GM20431 (cell line): ENCODE measurements around the gene PHF8.

Experiments used
- in situ Hi-C: fragments of 300-500 bp; cut with MseI, MboI; formaldehyde crosslinking; loops from one replicate; pipeline ENCODE4 v1.15.0; 2020; ENCODE audit warnings: low sequenced_read_pairs; ENCODE audit not compliant: unreplicated experiment

Gene PHF8

DNA sequence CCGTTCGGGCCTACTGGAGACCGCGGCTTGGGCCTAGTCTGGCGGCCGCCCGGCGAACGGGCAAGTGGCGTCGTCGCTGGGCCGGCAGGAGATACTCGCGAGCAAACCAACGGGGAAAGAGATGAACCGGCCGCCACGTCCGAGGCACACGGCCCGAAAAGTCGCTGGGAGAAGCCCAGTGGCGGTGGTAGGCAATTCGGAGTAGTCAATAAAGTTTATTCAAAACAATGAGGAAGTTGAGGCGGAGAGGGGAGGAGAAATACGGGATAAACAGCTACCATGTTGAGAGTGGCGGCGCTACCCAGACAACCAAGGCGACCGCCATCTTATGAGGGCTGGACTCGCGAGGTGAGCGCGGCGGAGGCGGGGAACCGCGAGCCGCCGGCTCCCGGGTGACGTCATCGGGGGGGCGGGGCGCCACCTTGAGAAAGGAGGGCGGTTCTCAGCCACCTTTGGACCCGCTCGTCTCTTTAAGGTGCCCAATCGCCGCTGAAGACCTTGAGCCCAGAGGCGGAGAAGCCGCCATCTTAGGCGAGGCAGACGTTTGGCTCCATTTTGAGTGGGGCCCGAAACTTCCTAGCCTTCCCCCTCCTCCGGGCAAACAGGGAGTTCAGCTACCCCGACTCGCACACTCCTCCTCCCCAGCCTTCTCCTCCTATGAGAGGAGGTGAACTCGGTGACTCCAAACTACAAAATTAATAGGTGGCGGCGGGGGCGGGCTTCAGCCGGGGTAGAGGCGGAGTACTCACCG is at the start of gene PHF8:
Gene PHF8, minus strand, starts transcription at position 348 of the 751 bp plus-strand sequence. CDS start 1,745 bp downstream, outside the sequence.
- in situ Hi-C loops = no loop called here

DNA sequence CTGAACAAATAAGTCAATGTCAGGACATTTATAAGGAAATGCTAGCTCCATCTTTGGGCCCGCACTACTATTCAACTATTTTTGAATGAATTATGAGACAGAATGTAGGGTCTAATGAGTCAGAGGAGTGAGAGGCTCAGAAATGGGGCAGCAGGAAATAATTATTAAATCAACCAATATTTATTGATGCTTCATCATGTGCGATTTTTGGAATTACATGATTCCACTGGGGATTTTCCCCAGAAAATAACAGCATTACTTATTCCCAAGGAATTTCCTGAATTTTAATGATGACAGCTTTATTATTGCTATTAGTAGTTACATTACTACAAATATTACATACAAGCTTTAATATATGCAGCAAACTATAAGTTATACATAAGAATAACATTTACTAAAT is 49.3 kb upstream of the PHF8 start:
- in situ Hi-C loops = no loop called here

DNA sequence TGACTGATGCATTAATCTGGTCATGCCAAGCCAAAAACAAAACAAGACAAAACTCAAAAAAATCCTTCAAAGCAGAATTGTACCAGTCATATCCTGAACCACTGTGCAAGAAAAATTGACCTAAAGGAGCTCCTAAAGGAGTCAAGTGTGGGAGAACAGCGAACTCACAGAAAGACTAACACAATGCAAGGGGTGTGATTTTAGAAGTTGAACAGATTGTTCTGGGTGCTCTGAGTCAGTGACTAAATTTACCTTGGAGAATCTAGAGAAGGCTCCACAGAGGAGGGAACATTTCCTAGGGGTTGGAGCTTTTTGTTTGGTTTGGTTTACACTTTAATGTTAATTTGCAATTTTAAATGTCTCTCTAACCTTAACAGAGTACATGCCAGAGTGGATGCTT is 48.9 kb upstream of the PHF8 start:
- in situ Hi-C loops = no loop called here

DNA sequence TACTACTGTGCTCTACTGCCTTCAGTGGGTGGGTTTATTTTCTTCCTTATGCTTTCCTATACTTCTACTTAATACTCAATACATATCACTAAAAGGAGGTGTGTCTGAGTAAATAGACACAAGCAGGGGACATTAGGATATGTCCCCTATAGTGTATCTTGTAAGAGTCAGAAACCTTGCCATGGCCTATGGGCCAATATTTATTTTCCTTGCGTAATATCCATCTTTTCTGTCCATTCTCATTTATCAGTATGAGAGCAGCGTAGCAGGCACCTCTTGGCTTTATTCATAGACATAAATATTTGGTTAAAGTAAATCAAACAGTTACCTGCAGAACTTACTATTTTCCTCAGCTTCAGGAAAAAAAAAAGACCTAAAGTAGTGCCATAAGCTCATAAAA is 46.6 kb upstream of the PHF8 start:
- in situ Hi-C loops = no loop called here

DNA sequence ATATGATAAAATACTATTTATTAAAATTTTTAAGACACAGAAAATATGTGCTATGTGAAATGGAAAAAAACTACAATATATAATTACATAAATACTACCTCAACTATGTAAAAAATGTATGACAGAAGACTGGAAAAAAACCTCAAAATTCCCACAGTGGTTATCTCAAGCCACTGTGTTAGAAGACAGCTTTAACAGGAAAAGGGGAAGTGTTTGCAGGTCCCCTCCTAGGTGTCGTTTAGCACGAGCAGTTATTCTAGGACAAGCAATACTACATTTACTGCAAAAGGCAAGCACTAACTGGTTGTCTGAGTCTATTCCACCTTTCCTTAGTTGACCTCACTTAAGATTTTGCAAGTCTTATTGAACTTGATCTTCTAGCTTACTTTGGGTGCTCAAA is 44.9 kb upstream of the PHF8 start:
- in situ Hi-C loops = no loop called here

DNA sequence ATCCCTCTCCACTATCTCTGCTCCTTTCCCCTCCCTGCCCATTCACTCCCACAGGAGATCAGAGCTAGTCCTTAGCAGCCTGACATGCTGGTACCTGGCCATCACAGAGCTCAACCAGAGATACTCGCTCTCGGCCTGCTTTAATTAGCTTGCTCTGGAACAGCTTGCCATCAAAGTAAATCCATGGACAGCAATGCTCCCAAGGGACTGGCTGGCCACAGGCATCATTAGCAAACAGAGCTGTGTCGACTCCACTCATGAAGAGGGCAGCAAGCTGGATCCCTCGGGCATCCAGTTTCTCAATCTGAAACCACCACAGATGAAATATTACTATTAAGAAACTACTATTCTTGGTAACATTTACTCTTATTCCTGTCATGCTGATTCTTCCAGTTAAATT is 43.4 kb upstream of the PHF8 start:
- in situ Hi-C loops = no loop called here

DNA sequence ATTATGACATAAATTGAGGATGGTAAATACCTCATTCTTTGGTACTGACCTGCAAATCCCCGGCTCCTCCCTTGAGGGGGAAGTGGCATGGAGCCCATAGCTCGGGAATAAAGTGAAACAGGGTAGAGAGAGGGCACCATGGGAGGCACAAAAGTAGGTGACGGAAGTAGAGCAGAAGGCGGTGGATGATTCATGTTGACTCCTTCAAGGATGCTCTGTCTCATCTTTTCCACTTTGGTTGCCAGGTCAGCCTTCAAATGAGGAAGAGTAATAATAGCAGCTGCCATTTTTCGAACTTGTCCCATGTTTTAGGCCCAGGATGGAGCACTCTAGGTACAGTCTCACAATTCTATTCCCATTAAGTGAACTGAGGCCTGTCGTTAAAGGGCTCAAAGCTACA is 41.4 kb upstream of the PHF8 start:
- in situ Hi-C loops = no loop called here

DNA sequence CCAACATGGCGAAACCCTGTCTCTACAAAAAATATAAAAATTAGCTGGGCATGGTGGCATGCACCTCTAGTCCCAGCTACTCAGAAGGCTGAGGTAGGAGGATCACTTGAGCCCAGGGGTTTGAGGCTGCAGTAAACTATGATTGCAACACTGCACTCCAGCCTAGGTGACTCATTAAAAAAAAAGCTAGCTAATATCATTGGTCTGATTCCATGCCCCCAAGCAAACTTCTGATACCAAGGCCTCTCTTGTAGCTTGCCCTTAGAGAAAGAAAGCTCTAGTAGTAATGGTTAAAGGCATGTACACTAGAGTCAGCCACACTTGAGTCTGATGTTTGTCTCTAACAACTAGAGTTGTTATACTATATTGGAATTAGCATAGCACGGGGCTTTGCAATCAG is 32.6 kb upstream of the PHF8 start:
- in situ Hi-C loops = no loop called here

DNA sequence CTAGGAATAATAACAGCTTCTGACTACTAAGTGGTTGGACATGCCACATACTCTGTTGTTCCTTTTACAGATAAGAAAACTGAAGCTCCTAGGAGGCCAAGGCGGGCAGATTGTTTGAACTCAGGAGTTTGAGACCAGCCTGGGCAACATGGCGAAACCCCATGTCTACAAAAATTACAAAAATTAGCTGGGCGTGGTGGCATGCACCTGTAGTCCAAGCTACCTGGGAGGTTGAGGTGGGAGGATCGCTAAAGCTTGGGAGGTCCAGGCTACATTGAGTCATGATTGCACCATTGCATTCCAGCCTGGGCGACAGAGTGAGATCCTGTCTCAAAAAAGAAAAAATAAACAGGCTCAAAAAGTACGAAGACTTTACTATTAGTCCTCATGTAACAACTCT is 30.6 kb upstream of the PHF8 start:
- in situ Hi-C loops = no loop called here

DNA sequence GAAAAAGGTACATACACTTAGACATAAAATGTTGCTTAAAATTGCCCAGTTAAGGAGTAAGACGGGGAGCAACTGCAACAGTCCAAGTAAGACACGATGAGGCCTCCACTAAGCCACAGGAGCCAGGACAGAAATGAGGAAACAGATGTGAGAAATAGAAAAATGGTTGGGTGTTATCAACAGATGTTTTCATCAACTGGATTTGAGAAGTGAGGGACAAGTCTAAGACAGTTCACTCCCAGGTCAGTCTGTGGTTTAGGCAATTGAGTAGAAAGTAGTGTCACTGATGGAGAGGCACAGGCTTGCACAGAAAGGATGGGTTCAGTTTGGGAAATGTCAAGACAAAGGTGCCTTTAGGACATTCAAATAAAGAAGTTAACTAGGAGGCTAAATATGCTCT is 23.5 kb upstream of the PHF8 start:
- in situ Hi-C loops = no loop called here

DNA sequence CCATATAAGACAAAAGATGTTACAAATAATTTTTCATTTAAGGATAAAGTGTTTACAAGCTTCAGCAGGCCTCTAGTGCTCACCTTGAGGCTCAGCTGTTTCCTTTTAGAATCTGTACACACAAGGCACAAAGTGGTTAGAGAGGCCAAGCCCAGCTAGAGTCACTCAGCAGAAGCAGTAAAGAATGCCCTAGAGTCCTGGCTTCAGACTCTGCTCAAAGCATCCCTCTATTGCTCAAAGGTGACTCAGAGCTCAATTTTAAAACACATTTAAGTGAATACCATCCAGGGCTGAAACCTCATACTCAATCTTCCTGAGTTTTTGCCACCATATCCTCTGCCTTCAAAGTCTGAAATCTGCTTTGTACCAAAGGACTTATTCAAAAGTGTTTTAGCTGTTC is 22.6 kb upstream of the PHF8 start:
- in situ Hi-C loops = no loop called here

DNA sequence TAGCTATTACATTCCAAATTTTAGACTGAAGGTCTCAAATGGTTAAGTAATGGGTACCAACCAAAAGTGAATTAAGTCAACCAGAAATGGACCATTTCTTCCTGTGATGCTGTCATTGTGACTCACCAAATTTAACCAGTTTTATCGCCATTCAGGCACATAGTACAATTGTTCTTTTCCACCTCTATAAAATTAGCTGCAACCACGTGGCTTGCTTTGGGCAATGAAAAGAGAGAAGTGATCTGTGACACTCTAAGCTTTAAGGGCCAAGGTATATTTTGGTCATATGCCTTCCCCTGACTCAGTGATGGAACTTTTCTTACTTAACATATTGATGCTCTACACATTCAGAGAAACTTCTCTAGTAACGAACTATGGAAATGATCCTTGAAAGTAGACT is 20.3 kb upstream of the PHF8 start:
- in situ Hi-C loops = no loop called here

DNA sequence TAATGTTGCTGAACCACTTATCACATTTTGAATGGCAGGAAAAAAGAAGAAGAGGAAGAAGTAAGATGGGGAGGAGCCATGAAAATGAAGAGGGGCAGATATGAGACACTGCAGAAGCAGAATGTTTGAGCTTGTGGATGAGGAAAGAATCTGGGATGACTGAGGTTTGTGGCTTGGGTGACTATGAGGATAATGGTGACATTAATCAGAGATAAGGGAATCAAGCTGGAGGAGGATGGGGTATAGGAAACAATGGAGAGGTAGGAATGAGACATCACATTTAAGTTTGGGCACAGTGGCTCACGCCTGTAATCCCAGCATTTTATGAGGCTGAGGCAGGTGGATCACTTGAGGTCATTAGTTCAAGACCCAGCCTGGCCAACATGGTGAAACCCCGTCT is 19.1 kb upstream of the PHF8 start:
- in situ Hi-C loops = no loop called here

DNA sequence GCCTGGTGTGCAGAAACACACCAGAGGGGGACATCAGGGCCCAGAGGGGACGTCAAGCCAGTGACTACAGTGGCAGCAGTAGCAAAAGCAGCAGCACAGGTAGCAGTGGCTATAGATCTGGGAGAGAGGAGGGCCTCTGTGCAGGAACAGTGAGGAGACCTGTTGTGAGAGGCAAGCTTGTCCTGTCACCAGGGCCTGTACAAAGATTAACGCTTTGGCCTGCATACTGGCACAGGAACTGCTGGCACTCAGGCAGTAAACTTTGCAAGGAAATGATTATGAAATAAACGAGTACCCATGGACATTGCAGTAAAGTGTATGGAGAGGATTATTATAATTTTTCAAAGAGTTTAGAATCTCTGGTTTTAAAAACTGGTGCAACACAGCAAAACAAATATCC is 5.5 kb upstream of the PHF8 start:
- in situ Hi-C loops = no loop called here

DNA sequence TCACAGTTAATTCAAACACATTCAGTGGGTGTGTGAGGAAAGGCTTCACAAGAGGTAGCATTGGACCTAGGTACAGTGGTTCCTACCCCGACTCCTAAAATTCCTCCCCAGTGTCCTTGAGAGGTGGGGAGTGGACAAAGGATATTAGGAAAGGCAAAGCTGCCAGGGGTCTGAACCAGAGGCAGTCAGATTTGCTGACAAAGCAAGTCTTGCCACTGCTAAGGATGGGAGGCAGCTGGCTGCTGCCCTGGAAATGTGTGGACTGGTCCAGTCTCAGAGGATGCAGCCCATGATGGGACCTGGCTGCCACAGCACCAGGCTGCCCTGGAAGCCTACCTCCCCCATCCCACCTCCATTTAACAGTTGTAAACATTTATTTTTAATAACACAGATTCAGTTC is 4.1 kb upstream of the PHF8 start:
- in situ Hi-C loops = no loop called here

DNA sequence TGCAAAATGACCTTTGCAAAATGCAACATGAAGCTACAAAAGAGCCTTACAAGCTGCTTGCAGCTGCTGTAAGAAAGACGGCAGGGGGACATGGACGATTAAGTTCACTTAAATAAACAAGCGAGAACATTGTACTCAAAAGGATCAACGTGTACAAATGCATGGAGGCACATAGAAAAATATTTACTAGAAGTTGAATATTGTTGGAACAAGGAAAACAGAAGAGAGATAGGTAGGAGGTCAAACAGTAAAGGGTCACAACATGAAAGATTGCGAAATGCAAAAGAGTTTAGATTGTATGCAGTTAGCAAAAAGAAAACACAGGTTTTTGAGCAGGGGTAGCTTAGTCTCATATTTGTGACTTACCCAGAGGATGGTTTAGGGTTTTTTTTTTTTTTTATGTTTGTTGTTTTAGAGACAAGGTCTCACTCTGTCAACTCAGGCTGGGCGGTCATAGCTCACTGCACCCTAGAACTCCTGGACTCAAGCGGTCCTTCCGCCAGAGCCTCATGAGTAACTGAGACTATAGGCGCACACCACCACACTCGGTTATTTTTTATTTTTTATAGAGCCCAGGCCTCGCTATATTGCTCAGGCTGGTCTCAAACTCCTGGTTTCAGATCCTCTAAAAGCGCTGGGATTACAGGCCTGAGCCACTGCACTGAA is 1.4 kb upstream of the PHF8 start:
- in situ Hi-C loops = no loop called here

DNA sequence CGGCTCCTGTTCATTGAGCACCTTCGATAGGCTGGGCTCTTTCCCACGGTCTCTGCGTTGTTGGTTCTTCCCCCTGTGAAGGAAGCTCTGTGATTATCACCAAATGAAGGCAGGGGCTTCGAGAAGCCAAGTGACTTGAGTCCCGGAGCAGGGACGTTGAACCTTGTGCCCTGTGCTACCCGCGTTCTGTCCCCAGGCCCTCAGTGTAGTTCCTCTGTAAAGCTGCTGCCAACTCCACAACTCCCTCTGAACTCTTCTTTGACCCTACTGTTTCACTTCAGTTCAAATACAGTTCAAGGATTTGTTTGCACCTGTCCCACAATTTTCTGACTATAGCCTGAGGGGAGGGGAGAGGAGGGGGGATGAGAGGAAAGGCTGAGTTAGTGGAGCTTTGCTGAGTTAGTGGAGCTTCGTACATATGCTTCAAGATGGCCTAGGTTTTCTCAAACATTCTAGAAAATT is 635 bp upstream of the PHF8 start:
- in situ Hi-C loops = no loop called here

DNA sequence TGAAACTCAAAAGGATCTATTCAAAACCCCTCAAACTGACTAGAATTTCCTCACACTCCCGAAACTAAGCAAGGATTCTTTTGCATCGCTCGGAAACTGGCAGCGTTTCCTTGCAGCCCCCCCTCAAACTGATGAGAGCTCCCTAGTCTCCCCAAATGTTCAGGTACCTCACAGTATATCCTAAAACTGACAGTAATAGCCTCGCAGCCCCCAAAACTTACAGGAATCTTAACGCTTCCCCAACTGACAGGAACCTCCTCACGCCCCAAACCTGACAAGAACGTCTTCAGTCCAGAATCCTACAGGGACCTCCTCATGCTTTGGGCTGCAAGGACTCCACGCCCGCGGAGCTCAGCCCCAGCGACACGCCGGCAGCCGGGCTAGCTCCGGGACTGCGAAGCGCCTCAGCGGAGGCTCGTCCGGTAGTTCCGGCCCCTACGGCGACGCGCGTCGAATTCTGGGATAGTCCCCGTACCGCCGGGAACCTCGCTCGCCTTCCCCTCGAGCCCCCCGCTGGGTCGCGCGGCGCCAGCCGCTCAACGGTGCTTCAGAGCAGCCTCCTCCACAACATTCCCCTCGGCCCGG is 640 bp downstream of the PHF8 start:
- in situ Hi-C loops = no loop called here

DNA sequence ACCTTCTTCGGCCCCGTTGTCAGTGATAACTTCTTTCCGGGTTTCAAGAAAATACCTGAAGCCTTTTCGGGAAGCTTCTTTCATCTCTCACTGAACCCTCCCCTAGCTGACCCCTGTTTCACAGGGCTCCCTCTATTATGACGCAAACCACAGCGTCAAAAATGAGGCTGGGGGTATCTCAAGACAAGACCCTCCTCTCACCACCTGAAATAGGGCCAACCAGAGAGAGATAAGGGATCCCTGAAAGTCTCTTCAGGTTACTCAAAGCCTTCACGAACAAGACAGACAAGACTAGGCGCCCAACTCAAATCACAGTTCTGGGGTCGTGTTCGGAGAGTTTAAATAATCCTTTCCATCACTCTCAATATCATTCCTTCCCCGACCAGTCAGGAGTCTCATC is 1.2 kb downstream of the PHF8 start:
- in situ Hi-C loops = no loop called here

DNA sequence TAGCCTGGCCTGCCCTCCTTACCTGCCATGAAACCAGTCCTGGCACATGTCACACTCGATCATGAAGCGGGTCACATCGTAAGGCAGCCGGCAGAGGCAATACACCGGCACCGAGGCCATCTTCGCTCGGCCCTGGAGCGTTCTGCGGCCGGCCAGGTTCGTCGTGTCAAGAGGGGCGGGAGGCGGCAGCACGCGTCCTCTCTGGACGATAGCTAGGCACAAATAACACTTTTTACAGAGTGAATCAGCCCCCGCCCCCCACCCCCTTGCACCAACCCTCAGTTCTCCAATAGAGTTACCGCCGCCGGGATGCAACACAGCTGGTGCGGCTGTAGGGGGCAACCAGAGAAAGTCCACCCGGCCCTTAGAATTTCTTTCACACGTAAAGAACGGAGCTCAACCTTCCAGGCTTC is 1.7 kb downstream of the PHF8 start:
- in situ Hi-C loops = no loop called here

DNA sequence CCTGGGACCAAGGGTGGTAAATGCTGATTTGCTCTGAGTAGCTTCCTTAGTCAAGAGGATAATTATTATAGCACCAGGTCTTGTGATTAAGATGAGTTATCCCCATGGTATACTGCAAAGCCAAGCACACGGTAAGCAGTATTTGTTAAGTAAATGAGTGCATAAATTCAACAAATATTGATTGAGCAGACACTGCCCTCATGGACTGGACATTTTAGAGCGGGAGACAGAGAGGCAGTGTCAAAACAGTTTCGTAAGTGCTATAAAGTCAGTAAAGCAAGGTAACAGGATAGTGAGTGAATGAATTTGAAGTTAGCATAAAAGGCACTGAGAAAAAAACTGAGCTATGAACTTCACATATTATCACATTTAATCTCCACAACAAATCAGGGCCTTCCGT is 13.9 kb downstream of the PHF8 start:
- in situ Hi-C loops = no loop called here
